GM10266 (cell line): ENCODE data around the gene TTYH2.
"Not testable (repeated sequence)": the region's sequence is repeated elsewhere in the genome, so short reads cannot be mapped to it uniquely, and the experiment has no call there.

Source experiments
- DNase-seq: peaks from one replicate; pipeline ENCODE4 v3.0.0; 2012; ENCODE audit errors: extremely low spot score
- CTCF ChIP-seq: IDR thresholded peaks from 2 replicates; pipeline ENCODE4 v1.5.1; 2012; ENCODE audit warnings: mild to moderate bottlenecking, low read depth; ENCODE audit not compliant: control insufficient read depth, insufficient read depth; ENCODE audit errors: missing control alignments

TTYH2 gene

GRCh38 chr17:74281799-74282198 is 68.4 kb downstream of the TTYH2 start:
- no peak for DNase-seq
- TF ChIP-seq CTCF = no peak

GRCh38 chr17:74282274-74282586 is 68.9 kb downstream of the TTYH2 start:
- not testable (repeated sequence) for DNase-seq

GRCh38 chr17:74282587-74283370 is 69.4 kb downstream of the TTYH2 start:
- no peak for TF ChIP-seq CTCF
- DNase-seq = peak; percentile 50

GRCh38 chr17:74283371-74283673 is 70.0 kb downstream of the TTYH2 start:
- no peak for DNase-seq
- TF ChIP-seq CTCF = no peak

GRCh38 chr17:74287031-74287602 is 73.7 kb downstream of the TTYH2 start:
- no peak for TF ChIP-seq CTCF
- no peak for DNase-seq

GRCh38 chr17:74288785-74289184 is 75.4 kb downstream of the TTYH2 start:
- TF ChIP-seq CTCF = no peak
- peak; percentile 53 for DNase-seq

- DNase-seq = no peak
- no peak for TF ChIP-seq CTCF
Observed at GRCh38 chr17:74289688-74290087, 76.3 kb downstream of the TTYH2 start.

GRCh38 chr17:74290340-74290739 is 77.0 kb downstream of the TTYH2 start:
- DNase-seq = no peak
- TF ChIP-seq CTCF = no peak
